SIG-M5 treated with dmso at 0.1 percent for 504 hours (cell line): ENCODE measurements around the gene ZNF664.

Experiments
- DNase-seq: peaks from one replicate; lab custom pipeline; 2025; ENCODE audit not compliant: unreplicated experiment; lab: John Stamatoyannopoulos, UW

ZNF664 gene

GRCh38 chr12:123987022-123987421, 14.0 kb downstream of the ZNF664 start:
- no peak for DNase-seq

GRCh38 chr12:123989168-123989567, 16.2 kb downstream of the ZNF664 start:
- no peak for DNase-seq

GRCh38 chr12:123989753-123990152, 16.7 kb downstream of the ZNF664 start:
- DNase-seq, result no peak

DNA sequence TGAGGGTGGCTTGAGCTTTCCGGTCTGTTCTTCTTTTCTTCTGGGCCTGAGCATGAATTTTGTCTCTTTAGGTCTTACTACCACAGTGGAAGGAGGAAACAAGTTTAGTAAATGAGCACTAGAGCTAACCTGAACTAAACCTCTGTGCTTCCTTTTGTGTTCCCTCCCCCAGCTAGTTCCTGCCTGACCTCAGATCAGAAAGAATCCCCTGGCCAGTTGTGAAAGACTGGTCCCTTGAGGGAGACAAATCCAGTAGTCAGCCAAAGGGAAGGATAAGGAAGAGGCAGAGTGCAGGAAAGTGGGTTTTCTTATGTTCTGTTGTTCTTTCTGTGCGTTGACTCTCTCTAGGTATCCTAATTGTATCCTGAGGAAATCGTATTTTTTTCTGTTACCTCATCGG, 17.5 kb downstream of the ZNF664 start:
- DNase-seq, result no peak

GRCh38 chr12:123991372-123991951, 18.4 kb downstream of the ZNF664 start:
- no peak for DNase-seq

DNA sequence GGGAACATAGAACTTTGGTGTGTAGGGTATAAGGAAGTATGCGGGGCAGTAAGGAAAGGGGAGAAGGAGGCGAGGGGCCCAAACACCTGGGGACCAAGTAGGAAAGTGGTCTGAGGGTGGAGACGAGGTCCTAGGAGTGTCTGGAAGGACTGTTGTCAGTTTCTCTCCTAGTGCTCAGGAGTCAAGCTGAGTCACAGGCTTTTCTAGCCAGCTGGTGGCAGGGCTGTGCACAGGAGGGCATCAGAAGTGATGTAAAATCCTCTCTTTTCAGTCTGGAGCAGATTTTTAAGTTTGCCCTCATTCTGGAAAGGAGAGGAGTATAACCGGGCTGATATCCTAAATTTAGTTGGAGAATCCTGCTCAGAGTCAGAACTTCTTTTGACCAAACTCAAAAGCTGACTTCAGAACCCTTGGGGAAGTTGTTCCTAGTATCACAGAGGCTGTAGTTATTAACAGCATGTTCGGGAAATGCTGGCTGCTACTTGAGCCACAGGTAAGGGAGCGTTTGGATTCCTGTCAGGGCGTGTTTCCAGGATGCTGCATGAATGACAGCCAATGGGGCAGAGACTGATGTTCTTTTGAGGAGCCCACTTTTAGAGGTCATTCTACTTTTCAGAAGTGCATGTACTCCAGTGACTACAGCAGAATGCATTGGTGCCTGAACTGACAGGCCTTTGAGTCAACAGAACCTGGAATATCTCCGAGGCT, 19.3 kb downstream of the ZNF664 start:
- DNase-seq, result no peak

- no peak for DNase-seq
Observed at GRCh38 chr12:123995023-123995748, 22.2 kb downstream of the ZNF664 start.

DNA sequence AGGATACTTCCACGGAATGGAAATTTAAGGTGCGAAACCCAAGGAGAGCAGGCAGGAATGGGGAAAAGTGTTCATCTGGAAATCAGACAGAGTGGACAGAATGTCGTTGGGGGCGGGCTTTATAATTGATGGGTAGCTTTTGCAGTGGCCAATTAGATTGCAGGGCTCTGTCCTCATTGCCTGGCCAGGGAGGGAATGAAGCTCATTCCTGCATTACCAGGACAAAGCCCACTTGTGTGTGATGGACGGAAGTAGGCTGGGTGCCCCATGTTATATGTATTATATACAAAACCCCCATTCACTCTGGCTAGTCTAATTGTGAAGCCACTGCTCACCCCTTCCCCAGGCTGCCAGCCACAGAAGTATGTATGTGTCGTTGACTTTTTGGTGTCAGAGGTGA, 23.6 kb downstream of the ZNF664 start:
- no peak for DNase-seq

GRCh38 chr12:123997033-123997822, 24.2 kb downstream of the ZNF664 start:
- DNase-seq, result no peak

DNA sequence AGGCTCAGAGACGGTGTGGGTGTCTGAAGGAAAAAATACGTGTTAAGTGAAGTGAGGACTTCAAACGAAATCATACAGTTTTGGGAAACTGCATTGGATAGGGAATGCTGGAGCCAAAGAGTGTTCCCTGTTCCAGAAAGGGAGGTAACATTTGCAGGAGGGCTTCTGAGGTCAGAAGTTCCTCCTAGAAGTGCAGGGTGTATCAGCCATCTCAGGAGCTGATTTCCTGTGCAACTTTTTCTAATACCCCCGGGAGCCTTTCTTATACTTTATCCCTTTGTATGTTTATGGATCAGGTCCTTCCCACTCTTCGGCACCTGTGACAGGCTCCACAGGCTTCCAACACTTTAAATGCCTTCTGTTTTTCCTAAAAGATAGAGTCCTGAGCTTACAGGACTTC, 24.9 kb downstream of the ZNF664 start:
- DNase-seq, result no peak

DNA sequence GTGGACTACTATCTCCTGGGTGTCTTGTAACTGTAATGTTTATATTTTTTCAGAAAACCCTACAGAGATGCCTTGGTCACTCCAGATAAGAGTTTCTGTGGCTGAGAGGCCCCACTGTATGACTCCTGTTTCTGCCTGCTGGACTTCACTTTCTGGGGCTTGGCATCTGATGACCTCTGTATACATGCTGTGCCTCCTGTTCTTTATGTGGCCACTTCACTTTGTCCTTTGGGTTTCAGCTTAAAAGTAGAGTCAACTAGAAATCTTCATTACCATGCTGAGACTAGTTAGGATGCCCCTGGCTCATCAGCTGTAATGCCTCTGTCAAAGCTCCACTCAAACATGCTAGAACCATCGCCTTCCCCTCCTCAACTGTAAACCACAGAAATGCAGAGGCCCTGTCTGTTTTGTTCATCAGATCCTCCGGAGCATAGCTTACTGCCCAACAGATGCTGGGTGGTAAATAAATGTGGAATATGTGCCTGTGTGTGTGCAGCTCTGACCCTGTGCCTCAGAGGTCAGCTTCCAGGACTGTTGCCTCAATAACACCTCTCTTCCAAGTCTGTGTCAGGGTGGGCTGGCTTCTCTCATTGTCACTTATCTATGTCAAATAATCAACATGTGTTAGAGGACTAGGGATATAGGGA, 25.5 kb downstream of the ZNF664 start:
- DNase-seq, result no peak

DNA sequence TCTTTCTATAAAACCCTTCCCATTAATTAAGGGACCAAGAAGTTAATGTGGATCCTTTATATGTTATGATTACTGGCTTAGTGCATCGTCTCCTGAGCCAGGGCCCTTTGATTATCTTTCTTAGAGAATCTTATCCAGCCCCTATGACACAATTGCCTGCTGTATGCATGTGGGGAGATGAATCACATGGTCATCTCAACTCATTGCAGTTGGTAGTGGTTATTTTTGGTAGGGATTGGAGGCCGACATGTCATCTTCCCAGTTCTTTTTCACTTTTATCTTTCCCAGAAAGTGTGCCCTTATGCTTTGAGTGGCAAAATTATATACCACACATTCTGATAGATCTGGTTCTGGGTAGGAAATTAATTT, 26.0 kb downstream of the ZNF664 start:
- DNase-seq, result no peak

GRCh38 chr12:124000111-124000510, 27.1 kb downstream of the ZNF664 start:
- no peak for DNase-seq

GRCh38 chr12:124001343-124001742, 28.3 kb downstream of the ZNF664 start:
- DNase-seq, result no peak

GRCh38 chr12:124002021-124002644, 29.1 kb downstream of the ZNF664 start:
- no peak for DNase-seq

GRCh38 chr12:124002654-124003053, 29.6 kb downstream of the ZNF664 start:
- DNase-seq, result no peak

DNA sequence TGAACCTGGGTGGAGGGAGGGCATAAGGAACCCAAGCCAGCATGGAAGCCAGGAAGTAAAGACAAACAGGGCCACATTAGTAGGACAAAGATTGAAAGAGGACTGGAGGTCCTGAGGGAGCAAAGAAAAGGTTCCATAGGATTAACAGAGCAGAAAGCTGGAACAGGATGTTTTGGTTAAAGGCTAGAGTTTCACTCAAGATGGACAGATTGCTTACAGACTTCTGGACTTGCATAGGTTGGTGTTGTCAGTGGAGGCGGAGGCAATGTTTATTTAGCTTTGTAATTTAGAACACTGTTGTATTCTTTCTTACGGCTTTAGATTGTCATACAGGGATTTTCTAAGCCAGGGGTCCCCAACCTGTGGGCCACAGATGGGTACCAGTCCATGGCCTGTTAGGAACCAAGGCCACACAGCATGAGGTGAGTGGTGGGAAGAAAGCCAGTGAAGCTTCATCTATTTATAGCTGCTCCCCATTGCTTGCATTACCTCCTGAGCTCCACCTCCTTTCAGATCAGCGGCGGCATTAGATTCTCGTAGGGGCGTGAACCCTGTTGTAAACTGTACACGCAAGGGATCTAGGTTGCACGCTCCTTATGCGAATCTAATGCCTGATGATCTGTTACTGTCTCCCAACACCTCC, 31.3 kb downstream of the ZNF664 start:
- no peak for DNase-seq

DNA sequence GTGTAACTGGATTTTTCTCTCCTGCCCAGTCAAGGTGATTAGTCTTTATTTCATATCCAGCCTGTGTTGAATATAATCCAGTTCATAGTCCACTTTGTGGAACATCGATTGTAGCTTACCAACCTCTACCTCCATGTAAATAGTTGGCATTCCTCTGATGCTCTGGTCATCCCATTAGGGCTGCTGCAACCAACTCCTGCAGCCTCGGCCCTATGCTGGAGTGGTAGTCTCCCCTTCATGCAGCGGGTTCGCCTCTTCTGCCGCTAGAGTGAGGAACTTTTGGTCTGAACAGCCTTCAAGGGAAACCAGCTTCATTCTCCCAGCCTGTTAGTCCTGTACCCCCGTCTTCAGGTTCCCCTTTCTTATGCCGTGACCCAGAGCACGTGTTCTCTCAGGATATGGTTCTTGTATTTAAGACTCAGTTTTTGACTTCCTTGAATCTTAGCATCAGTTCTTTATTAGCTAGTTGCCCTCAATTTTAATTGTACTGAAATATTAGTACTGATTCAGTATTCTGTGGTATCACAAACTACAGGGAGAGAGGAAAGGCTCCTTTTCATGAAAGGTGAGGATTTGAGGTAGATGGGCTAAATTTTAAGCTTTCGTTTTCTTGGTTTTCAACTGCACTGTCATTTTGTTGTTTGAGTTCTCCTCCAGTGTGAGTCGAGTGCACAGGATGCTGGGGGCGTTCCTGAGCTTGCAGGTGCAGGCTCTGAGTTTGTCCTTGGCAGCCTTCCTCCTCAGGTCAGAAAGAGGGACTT, 33.2 kb downstream of the ZNF664 start:
- no peak for DNase-seq
